Breast epithelium (tissue), 4 donors: ENCODE measurements around the gene BCL2L1. TPM values are rescaled to one million over a fixed set of nuclear protein-coding genes. Genes with fewer than 3 reads are reported as not detected.

Experiments used
- DNase-seq, 2 donors: peaks; one replicate each; pipeline ENCODE4 v3.0.0-alpha.2; 2019; ENCODE audit warnings: low spot score in 2 of 2
- H3K27ac ChIP-seq, 2 donors: fragments of 200-600 bp; sonication (generic) in 1 of 2; one replicate each; pipeline ENCODE4 v1.5.1; 2016 to 2019; ENCODE audit warnings: mild to moderate bottlenecking in 1 of 2
- H3K27me3 ChIP-seq, 2 donors: fragments of 200-600 bp; sonication (generic) in 1 of 2; one replicate each; pipeline versions ENCODE4 v1.5.1 to v1.6.0; 2017 to 2019; ENCODE audit warnings: control low read depth in 1 of 2, mild to moderate bottlenecking in 1 of 2
- H3K36me3 ChIP-seq: fragments of 200-600 bp; one replicate; pipeline ENCODE4 v1.5.1; 2019
- H3K4me1 ChIP-seq, 2 donors: fragments of 200-600 bp; sonication (generic); one replicate each; pipeline ENCODE4 v1.5.1; 2016 to 2019; ENCODE audit warnings: control low read depth in 1 of 2
- H3K4me3 ChIP-seq, 3 donors: fragments of 200-600 bp; sonication (generic); 1 replicate in 2 of 3; 2 replicates in 1 of 3; pipeline ENCODE4 v1.5.1; 2016 to 2019; ENCODE audit warnings: mild to moderate bottlenecking in 3 of 3, moderate library complexity in 2 of 3
- H3K9me3 ChIP-seq, 2 donors: fragments of 200-600 bp; sonication (generic) in 1 of 2; one replicate each; pipeline ENCODE4 v1.5.1; 2016 to 2019; ENCODE audit warnings: control low read depth in 1 of 2
- CTCF ChIP-seq, 3 donors: fragments of 450-650 bp; IDR thresholded peaks; one replicate each; pipeline ENCODE4 v1.5.1; 2016 to 2017; ENCODE audit warnings: antibody characterized with exemption in 3 of 3, mild to moderate bottlenecking in 3 of 3, moderate library complexity in 3 of 3
- POLR2A ChIP-seq: fragments of 450-650 bp; IDR thresholded peaks from one replicate; pipeline ENCODE4 v1.6.1; 2016; ENCODE audit warnings: antibody characterized with exemption, mild to moderate bottlenecking, moderate library complexity
- POLR2AphosphoS5 ChIP-seq, 3 donors: sonication (generic); formaldehyde crosslinking; IDR thresholded peaks; one replicate each; pipeline ENCODE4 v1.6.1; 2017; ENCODE audit warnings: antibody characterized with exemption in 3 of 3
- intact Hi-C: fragments of 100-400 bp; cut with DNase I; formaldehyde crosslinking; loops from one replicate; pipeline ENCODE4 v1.15.1; 2023; ENCODE audit warnings: low total_unique reads
- total RNA-seq, 3 donors: library from RNA; depleted of rRNA; stranded (reverse); fragments of >200 nt; gene quantifications; one replicate each; pipeline ENCODE4 v1.1.0, GENCODE V29; 2016

Gene BCL2L1
- total RNA-seq, 3 donors from 2014 or later, result 95.1 to 124 (median 117) TPM

DNA sequence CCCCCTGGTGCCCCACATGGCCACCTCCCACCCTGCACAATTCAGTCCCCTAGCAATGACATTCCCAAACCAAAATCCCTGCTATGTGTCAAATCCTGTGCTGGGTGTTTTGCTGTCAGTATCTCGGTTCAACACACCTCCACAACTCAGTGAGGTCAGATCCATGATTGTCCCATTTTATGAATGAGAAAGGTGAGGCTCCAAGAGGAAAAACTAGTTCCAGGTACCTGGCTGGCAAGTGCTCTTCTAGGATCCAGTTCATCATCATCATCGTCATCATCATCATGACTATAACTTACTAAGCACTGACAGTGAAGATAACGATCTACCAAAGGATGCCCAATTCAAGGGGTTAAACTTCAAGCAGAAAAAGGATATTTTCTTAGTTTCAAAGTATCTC lies 102.4 kb downstream of the BCL2L1 start:
- no peaks in the 10 kb centered on the region for H3K36me3 ChIP-seq
- H3K4me3 ChIP-seq, result no peak overlapping the region
- H3K27ac ChIP-seq, result no peak overlapping the region
- TF ChIP-seq POLR2A, result no peak
- no peak for TF ChIP-seq POLR2AphosphoS5 (IDR thresholded peaks at IDR 0.05)
- intact Hi-C loops, result no loop called here
- no peaks in the 10 kb centered on the region for H3K9me3 ChIP-seq
- H3K4me1 ChIP-seq, result no peaks in the 10 kb centered on the region
- DNase-seq, result no peak
- H3K27me3 ChIP-seq, result no peaks in the 10 kb centered on the region

DNA sequence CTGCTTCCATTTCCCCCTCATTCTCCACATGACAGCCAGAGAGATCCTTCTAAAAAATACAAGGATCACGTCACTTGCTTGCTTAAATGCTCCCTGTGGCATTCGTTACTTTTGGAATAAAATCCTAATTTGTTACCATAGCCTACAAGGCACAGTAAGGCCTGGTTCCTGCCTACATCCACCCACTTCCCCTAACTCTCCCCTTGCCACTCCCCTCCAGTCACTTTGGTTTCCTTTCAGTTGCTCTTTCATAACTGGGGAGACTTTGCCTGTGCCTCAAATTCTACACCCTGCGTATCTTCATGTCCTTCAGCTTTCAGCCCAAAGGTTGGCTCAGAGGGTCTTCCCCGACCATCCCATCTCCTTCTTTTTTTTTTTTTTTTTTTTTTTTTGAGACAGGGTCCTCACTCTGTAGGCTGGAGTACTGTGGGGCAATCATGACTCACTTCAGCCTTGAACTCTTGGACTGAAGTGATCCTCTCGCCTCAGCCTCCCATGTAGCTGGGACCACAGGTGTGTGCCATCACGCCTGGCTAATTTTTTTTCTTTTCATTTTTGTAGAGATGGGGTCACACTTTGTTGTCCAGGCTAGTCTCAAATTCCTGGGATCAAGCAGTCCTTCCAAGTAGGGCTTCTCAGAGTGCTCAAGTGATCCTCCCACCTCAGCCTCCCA lies 105.1 kb downstream of the BCL2L1 start:
- Histone ChIP-seq H3K27me3 (no peaks in the 10 kb centered on the region), H3K9me3 (no peaks in the 10 kb centered on the region), H3K4me3 (no peak overlapping the region), H3K4me1 (no peaks in the 10 kb centered on the region), H3K27ac (no peak overlapping the region), H3K36me3 (no peaks in the 10 kb centered on the region)
- no peak for DNase-seq
- intact Hi-C loops, result no loop called here
- no peak for TF ChIP-seq POLR2A
- no peak for TF ChIP-seq POLR2AphosphoS5 (IDR thresholded peaks at IDR 0.05)

DNA sequence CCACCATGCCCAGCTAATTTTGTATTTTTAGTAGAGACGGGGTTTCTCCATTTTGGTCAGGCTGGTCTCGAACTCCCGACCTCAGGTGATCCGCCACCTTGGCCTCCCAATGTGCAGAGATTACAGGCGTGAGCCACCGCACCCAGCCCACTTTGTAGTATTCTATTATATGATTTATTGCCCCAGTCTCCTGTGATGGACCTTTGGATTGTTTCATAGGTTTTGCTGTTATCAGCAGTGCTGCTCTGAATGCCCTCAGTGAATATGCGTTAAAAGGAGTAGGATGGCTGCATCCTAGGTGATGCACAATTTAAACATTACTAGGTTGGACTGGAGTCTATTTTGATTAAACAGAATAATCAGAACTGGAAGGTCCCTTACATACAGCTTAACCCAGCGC lies 107.3 kb downstream of the BCL2L1 start:
- Histone ChIP-seq H3K4me3 (no peak overlapping the region), H3K9me3 (no peaks in the 10 kb centered on the region), H3K36me3 (no peaks in the 10 kb centered on the region), H3K27me3 (no peaks in the 10 kb centered on the region), H3K27ac (no peak overlapping the region), H3K4me1 (no peaks in the 10 kb centered on the region)
- no peak for TF ChIP-seq POLR2AphosphoS5 (IDR thresholded peaks at IDR 0.05)
- TF ChIP-seq POLR2A, result no peak
- TF ChIP-seq CTCF (IDR thresholded peaks at IDR 0.05), result no peak
- intact Hi-C loops, result no loop called here
- no peak for DNase-seq

Other genes starting within 250 kb of the BCL2L1 start
- not detected for gene DEFB124, start 247.7 kb downstream of the BCL2L1 start, total RNA-seq
- gene REM1, start 247.6 kb downstream of the BCL2L1 start, total RNA-seq, result 1 to 10 TPM; 3.2 to 3.9 (median 3.4) TPM
- gene HM13, start 208.4 kb downstream of the BCL2L1 start, total RNA-seq, result 10 to 100 TPM; 44.2 to 73.7 (median 53.1) TPM
- gene ID1, start 117.6 kb downstream of the BCL2L1 start, total RNA-seq, result 100 to 1,000 TPM; 156 to 407 (median 270) TPM
- gene COX4I2, start 85.0 kb downstream of the BCL2L1 start, total RNA-seq, result 1 to 10 TPM in 1 of 3 donors, not detected in 2; 5.3 TPM
- gene TPX2, start 16.4 kb upstream of the BCL2L1 start, total RNA-seq, result 1 to 10 TPM in 1 of 3 donors, under 1 TPM in 2; 0.33 to 3.8 (median 0.73) TPM
- not detected for gene MYLK2, start 96.5 kb upstream of the BCL2L1 start, total RNA-seq
- under 1 TPM in 2 of 3 donors, not detected in 1; 0.44 to 0.98 TPM for gene FOXS1, start 122.7 kb upstream of the BCL2L1 start, total RNA-seq
- gene DUSP15, start 147.7 kb upstream of the BCL2L1 start, total RNA-seq, result 1 to 10 TPM; 1.9 to 3.6 (median 2.1) TPM
- gene TTLL9, start 147.8 kb upstream of the BCL2L1 start, total RNA-seq, result 1 to 10 TPM in 1 of 3 donors, under 1 TPM in 2; 0.16 to 2.9 (median 0.98) TPM
- 10 to 100 TPM in 1 of 3 donors, 1 to 10 TPM in 2; 5.1 to 11.1 (median 9.8) TPM for gene PDRG1, start 229.2 kb upstream of the BCL2L1 start, total RNA-seq
- not detected for gene XKR7, start 245.3 kb upstream of the BCL2L1 start, total RNA-seq